ENCODE measurements around the gene DOK6.

- no peak for TF ChIP-seq CTCF (conservative IDR thresholded peaks at IDR 0.05)
- no peak for TF ChIP-seq EZH2 (IDR thresholded peaks at IDR 0.05; ENCODE audit: low read depth)
These were observed 484.7 kb downstream of the DOK6 start for GRCh38 chr18:69885355-69885754.

Data from PC-9 (cell line).